ENCODE data around the gene SETMAR. TPM values are rescaled to one million over a fixed set of nuclear protein-coding genes. Genes with fewer than 3 reads are reported as not detected.
"Not testable (repeated sequence)": the region's sequence is repeated elsewhere in the genome, so short reads cannot be mapped to it uniquely, and the experiment has no call there.

Gene SETMAR
- 1 to 10 TPM; 8.1 to 8.8 TPM for total RNA-seq
- long read RNA-seq, partial matches to known transcripts, result 0 of 8 reads
- long read RNA-seq, other reads (novel, unspliced or antisense), result 3 of 8 reads

- DNase-seq (peak; percentile 85 to 92), ATAC-seq (peak; percentile 97)
- intact Hi-C loops (cut with DNase I, micrococcal nuclease), result no loop called here
Measured at GRCh38 chr3:4303187-4304123, at the start of gene SETMAR. Gene SETMAR, plus strand, starts transcription at chr3:4303369. Its CDS starts 2 bp downstream, at chr3:4303371.

DNA sequence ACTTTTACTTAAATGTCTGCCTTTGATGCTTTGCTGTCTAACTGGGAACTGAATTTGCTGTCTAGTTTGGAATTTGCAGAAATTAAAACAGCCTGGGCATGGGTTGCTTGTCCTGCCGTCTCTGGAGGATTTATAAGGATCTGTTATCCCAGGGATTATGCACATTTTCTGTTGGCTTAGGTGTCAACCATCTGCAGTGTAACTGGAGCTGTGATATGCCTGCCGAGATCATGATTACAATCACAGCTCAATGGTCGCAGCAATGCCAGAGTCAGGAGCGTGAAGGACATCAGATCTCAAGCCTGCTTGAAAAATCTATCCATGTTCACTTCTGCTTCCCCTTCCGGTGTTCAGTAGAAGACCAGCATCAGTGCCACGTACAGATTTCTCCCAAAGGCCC, 41.8 kb upstream of the SETMAR start:
- intact Hi-C loops (cut with DNase I, micrococcal nuclease), result no loop called here
- ATAC-seq, result no peak
- DNase-seq, result no peak

DNA sequence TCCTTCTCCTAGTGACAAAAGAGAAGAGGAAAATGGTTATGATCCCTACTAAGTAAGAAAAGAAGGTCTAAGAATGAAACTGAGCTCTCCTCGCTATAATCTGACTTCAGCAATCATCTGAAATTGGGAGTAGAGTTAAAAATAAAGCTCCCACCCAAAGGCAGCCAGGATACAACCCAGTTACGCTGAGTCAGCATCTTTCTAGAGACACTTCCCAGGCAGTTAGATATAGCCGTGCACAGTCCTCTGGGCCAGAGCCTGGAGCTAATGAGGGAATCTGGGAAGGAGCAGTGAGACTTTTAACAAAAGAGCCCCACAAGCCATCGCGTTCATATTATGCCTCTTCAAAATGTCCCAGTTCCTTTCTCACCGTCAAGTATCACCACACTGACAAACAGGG, 39.1 kb upstream of the SETMAR start:
- DNase-seq (no peak), ATAC-seq (no peak)
- intact Hi-C loops (cut with DNase I, micrococcal nuclease), result no loop called here

DNA sequence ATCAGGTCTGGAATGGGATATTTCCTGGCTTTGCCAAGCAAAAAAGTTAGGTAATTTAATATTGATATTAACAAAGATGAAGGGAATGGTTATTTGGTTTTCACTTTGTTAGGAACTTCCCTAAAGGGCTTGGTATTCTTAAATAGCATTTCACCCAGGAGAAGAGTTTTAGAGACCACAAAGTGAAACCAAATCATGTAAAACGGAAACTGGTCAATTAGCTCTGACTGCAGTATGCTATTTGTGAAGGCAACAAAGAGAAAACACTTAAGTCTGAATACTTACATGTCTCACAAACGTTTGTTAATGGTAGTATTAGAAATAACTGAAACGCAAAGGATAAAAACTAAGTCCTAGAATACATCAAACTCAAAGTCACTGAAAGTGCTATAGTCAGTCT, 32.4 kb upstream of the SETMAR start:
- DNase-seq (no peak), ATAC-seq (no peak)
- intact Hi-C loops (cut with DNase I, micrococcal nuclease), result no loop called here

DNA sequence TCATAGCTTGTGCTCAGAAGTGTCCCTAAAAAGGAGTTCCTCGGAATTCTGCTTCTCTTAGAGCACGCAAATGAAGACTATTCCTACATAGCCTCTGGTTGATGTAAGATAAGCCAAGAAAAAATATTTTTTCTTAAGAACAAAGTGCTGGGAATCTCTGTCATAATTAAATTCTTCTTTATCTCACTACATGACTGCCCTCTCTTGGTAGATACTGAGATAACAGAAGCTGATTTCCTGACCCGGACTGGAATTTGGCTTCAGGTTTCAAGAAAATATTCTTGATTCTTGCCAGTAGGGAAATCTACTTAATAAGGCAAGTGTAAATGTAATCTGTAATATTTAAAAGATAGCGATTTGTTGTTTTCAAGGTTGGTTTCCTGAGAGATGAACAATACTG, 31.3 kb upstream of the SETMAR start:
- intact Hi-C loops (cut with DNase I, micrococcal nuclease), result no loop called here
- ATAC-seq, result peak; percentile 42
- no peak for DNase-seq

- ATAC-seq (no peak), DNase-seq (no peak)
- intact Hi-C loops (cut with DNase I, micrococcal nuclease), result loop anchor here in 1 of 2 donors (5.0 kb wide), 1 partner anchor 1072 kb away; no protein-coding TSS in a partner anchor
Measured at GRCh38 chr3:4279516-4280105, 23.6 kb upstream of the SETMAR start.

DNA sequence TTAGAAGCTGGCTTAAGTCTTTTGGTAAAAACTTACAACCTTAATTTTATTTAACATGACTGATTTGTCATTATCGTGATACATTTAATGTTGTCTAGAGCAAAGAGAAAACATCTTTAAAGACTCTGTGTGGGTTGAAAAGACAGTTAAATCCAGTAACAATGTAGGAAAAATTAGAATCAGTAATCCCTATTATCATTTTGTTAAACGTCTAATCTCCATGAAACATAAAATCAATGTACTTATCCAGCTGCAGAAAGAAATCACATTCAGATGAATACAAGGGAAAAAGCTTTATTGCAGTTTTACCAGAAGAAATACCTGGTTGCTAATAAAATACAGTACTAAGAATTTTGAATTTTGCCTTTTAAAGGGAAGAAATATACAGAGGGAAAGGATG, 21.2 kb upstream of the SETMAR start:
- DNase-seq, result no peak
- intact Hi-C loops (cut with DNase I, micrococcal nuclease), result no loop called here
- ATAC-seq, result no peak

DNA sequence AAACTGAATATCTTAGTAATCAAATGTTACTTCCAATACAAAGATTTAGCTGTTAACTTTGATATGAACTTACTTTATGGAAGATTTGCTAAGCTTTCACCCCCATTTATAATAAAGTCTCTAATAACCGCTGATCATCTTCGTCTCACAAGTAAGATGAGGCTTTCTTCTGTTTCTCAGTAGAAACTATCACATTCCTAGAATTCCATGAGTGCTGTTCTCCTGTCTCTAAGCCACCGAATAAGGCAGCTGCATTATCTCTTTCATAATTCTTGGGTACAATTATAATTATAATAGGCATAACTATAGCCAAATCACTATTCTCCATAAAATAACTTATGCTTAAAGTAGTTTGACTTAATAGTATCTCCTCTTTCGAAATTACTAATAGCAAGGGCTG, 18.3 kb upstream of the SETMAR start:
- intact Hi-C loops (cut with DNase I, micrococcal nuclease), result loop anchor here in 1 of 2 donors (5.0 kb wide), 1 partner anchor 1083 kb away; no protein-coding TSS in a partner anchor
- no peak for ATAC-seq
- no peak for DNase-seq

DNA sequence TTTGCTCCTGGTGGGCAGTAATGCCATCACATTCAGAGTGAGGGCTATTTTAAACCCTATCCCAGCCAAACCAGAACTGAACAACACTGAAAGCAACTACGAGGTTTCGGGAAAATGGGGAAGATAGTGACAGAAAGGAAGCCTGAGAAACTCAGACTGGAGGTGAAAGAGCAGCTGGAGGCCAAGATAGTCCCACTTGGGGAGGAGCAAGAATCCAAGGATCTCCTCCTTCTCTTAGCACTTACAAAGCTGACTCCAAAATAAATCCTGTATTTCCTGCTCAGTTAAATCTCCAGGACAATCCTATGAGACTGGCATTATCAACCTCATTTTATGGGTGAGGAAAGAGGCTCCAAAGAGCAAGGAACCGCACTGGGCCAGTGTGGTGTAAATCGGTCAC, 14.1 kb upstream of the SETMAR start:
- DNase-seq (no peak), ATAC-seq (no peak)
- intact Hi-C loops (cut with DNase I, micrococcal nuclease), result loop anchor here in 1 of 2 donors (5.0 kb wide), 1 partner anchor 1087 kb away; no protein-coding TSS in a partner anchor

DNA sequence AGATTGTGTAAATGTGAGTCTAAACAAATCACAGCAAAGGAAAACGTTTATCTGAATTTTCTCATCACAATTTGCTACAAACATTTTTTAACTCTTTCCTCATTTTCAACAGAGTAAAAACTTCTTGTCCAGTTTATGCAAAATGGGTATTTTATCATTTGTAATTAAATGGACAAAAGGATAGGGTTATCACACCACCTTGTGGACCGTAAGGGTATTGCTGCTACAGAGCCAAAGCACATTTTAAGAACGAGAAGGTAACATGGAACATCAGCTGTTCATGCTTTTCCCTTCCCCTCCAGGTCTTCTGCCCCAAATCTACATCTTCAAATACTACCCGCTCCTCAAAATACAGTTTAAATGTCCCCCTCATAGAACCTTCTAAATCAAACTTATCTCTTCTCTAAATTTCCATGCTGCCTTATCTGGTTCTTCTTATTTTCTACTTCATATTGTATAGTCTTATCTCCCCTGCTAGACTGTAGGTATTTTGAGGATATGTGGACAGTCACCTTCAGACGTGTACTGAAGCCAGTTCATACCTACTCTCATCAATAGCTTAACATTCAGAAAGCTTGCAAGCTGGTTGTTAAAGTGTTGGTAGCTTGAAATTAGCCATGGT, 12.8 kb upstream of the SETMAR start:
- DNase-seq (peak in 1 of 2 donors; percentile 32), ATAC-seq (peak; percentile 59)
- intact Hi-C loops (cut with DNase I, micrococcal nuclease), result no loop called here

DNA sequence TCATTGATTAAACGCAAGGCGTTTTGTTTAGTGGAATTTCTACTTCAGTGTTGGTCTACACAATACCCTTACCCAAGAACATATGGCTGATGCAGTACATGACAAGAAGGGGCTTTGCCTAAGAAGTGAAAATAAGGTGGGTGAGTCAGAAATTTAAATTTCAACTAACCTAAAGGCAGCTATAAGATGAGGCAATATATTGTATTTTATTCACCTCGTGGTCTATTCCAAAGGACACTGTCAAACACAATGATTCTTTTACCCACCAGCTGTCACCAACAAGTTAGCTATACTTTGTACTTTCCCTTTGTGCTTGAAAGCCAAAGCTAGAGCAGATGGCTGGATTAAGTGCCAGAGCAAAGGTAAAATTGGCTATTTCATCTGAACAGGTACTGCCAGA, 10.9 kb upstream of the SETMAR start:
- no peak for ATAC-seq
- intact Hi-C loops (cut with DNase I, micrococcal nuclease), result no loop called here
- no peak for DNase-seq

GRCh38 chr3:4294616-4295327, 8.4 kb upstream of the SETMAR start:
- intact Hi-C loops (cut with DNase I, micrococcal nuclease), result no loop called here

DNA sequence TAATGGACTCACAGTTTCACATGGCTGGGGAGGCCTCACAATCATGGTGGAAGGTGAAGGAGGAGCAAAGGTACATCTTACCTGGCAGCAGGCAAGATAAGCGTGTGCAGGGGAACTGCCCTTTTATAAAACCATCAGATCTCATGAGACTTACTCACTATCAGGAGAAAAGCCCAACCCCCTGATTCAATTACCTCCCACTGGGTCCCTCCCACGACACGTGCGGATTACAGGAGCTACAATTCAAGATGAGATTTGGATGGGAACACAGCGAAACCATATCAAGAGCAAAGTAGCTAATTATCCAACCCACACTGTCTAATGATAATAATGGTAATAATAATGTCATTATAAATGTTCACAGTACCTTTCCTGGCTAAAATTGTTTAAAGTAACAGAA, 6.7 kb upstream of the SETMAR start:
- intact Hi-C loops (cut with DNase I, micrococcal nuclease); DNase-seq; ATAC-seq: not testable (repeated sequence)

More at GRCh38 chr3:4294616-4295327, 8.4 kb upstream of the SETMAR start:
- ATAC-seq (no peak), DNase-seq (no peak)

DNA sequence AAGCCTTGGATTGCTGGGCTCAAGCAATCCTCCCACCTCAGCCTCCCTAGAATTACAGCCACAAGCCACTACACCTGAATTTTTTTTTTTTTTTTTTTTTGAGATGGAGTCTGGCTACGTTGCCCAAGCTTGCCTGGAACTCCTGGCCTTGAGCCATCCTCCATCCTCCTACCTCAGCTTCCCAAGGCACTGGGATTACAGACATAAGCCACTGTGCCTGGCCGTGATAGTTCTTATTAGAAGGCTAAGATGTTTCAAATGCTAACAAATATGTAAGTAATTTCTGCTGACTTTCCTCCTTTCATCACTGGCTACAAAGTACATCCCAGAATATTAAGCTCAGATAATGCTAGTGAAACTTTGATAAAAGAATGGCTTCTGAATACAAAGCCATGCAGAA, 5.7 kb upstream of the SETMAR start:
- no peak for DNase-seq
- ATAC-seq, result no peak
- intact Hi-C loops (cut with DNase I, micrococcal nuclease), result no loop called here

- DNase-seq, result peak in 1 of 2 donors; percentile 22
- ATAC-seq, result no peak
Measured at GRCh38 chr3:4302747-4303146, 422 bp upstream of the SETMAR start.

GRCh38 chr3:4305210-4305609, 2.0 kb downstream of the SETMAR start:
- ATAC-seq; intact Hi-C loops (cut with DNase I, micrococcal nuclease); DNase-seq: not testable (repeated sequence)

More at GRCh38 chr3:4302747-4303146, 422 bp upstream of the SETMAR start:
- intact Hi-C loops (cut with DNase I, micrococcal nuclease), result no loop called here

DNA sequence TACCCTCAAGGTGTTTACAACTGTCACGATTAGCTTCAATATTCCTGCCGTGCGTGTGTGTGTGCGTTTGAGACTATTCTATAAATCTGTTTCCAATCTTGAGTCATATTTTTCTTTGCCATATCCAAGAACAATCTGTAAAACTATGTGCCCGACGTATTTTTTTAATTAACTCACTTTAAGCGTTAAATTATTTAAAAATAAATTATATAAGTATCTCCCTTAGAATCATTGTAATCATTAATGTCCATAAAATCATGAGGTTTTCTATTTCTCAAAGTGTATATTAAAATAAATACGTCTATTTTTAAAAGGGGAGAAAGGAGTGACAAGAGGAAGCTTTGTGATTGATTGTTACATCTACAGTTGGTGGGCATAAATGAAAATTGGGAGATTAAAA, 2.9 kb downstream of the SETMAR start:
- intact Hi-C loops (cut with DNase I, micrococcal nuclease), result no loop called here
- DNase-seq (no peak), ATAC-seq (no peak)

DNA sequence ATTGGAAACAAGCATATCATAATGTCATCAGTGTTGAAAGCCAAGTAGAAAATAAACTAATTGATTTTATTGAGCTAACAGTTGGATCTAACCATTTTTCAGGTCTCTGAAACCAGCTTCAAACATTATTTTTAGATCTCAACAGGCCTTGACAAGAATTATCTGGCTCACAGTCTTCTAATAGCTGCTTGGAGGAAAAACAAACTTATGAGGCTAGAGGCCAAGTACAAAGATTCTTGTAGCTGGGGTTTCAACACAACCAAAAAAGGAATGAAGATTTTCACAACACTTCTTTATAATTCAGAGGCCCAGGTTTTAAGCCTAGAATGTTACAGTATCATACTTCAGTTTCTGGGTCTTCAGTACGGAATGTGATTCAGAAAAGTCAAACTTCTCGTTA, 3.7 kb downstream of the SETMAR start:
- ATAC-seq (no peak), DNase-seq (no peak)
- intact Hi-C loops (cut with DNase I, micrococcal nuclease), result no loop called here
